ENCODE data around the gene ZNF845. TPM values are rescaled to one million over a fixed set of nuclear protein-coding genes. Genes with fewer than 3 reads are reported as not detected.
"Not testable (repeated sequence)": the region's sequence is repeated elsewhere in the genome, so short reads cannot be mapped to it uniquely, and the experiment has no call there.

ZNF845 gene
- polyA plus RNA-seq, 2 donors: 1.7 to 2.2 TPM

DNA sequence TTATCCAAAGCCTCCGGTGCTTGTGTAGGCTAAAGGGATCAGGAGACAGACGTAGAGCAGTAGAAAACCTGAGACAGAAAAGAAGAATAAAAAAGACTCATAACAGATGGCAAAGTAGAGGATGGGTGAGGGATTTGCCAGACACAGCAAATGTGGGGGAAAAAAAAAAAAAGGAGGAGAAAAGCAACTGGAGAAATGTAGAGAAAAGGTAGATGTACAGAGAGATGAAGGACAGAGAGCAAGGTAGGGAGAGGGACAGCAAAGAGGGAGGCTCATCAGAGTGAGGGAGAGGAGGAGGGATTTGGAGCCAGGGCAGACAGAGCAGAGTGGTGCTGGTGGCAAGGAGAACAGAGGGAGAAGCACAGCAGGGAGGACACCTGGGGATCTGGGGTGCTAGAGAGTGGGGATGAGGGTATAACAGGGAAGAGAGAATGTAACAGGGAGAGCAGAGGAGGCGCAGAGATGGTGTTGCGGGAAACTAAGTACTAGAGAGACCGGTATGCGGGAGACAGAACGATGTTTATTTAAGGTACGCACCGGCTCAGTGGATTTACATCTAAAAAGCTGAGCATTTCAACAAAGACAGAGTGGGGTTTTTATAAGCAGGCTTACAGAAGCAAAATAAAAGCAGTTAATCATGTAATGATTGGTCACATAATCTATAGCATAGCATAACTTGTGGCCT, 62.4 kb downstream of the ZNF845 start:
- H3K4me1 ChIP-seq (ENCODE audit: control insufficient read depth in 2 of 2, insufficient read depth in 2 of 2, low read length in 1 of 2); H3K9me3 ChIP-seq (ENCODE audit: control insufficient read depth in 2 of 2, insufficient read depth in 1 of 2, low read depth in 1 of 2, low read length in 1 of 2); H3K27me3 ChIP-seq (ENCODE audit: control insufficient read depth in 1 of 2, insufficient read depth in 2 of 2, low read length in 2 of 2); H3K36me3 ChIP-seq (ENCODE audit: control insufficient read depth in 2 of 2, insufficient read depth in 2 of 2, low read length in 1 of 2): not testable (repeated sequence)
- Histone ChIP-seq H3K27ac (ENCODE audit: low read depth in 2 of 2, low read length in 1 of 2) (peak overlapping the region; percentile 77 to 85), H3K4me3 (ENCODE audit: low read depth in 1 of 2, low read length in 2 of 2) (peak overlapping the region; percentile 53 to 81)
- WGBS, 2 donors: 10 to 15% methylated on average over 9 of the region's 9 CpGs

GRCh38 chr19:53396525-53396868, 62.9 kb downstream of the ZNF845 start:
- Histone ChIP-seq H3K4me3 (ENCODE audit: low read depth in 1 of 2, low read length in 2 of 2) (no peak overlapping the region), H3K27me3 (ENCODE audit: control insufficient read depth in 1 of 2, insufficient read depth in 2 of 2, low read length in 2 of 2) (no peaks in the 10 kb centered on the region), H3K27ac (ENCODE audit: low read depth in 2 of 2, low read length in 1 of 2) (no peak overlapping the region), H3K36me3 (ENCODE audit: control insufficient read depth in 2 of 2, insufficient read depth in 2 of 2, low read length in 1 of 2) (peaks cover 0 to 5% of the 10 kb centered on the region in 2 donors), H3K4me1 (ENCODE audit: control insufficient read depth in 2 of 2, insufficient read depth in 2 of 2, low read length in 1 of 2) (peaks cover 0 to 3% of the 10 kb centered on the region in 2 donors), H3K9me3 (ENCODE audit: control insufficient read depth in 2 of 2, insufficient read depth in 1 of 2, low read depth in 1 of 2, low read length in 1 of 2) (peaks cover 2 to 3% of the 10 kb centered on the region in 2 donors)
- 3 to 17% methylated on average over 1 of the region's 1 CpG for WGBS, 2 donors

- 90 to 95% methylated on average over 1 of the region's 1 CpG for WGBS, 2 donors
- H3K4me3 ChIP-seq (ENCODE audit: low read depth in 1 of 2, low read length in 2 of 2): not testable (repeated sequence)
These were observed 64.4 kb downstream of the ZNF845 start for GRCh38 chr19:53397918-53398317.

More at GRCh38 chr19:53397918-53398317, 64.4 kb downstream of the ZNF845 start:
- not testable (repeated sequence) for H3K9me3 ChIP-seq (ENCODE audit: control insufficient read depth in 2 of 2, insufficient read depth in 1 of 2, low read depth in 1 of 2, low read length in 1 of 2); H3K27ac ChIP-seq (ENCODE audit: low read depth in 2 of 2, low read length in 1 of 2); H3K27me3 ChIP-seq (ENCODE audit: control insufficient read depth in 1 of 2, insufficient read depth in 2 of 2, low read length in 2 of 2); H3K4me1 ChIP-seq (ENCODE audit: control insufficient read depth in 2 of 2, insufficient read depth in 2 of 2, low read length in 1 of 2)
- peaks cover 0 to 12% of the 10 kb centered on the region in 2 donors for H3K36me3 ChIP-seq (ENCODE audit: control insufficient read depth in 2 of 2, insufficient read depth in 2 of 2, low read length in 1 of 2)

Other genes with a start within 250 kb of the ZNF845 start
- 10 to 100 TPM in 1 of 2 donors, 1 to 10 TPM in 1; 7.6 to 18.2 TPM for gene ZNF160, start 230.3 kb upstream of the ZNF845 start, polyA plus RNA-seq
- gene ZNF415, start 200.8 kb upstream of the ZNF845 start, polyA plus RNA-seq: 1 to 10 TPM; 1.4 to 2.3 TPM
- gene ZNF347, start 174.7 kb upstream of the ZNF845 start, polyA plus RNA-seq: 1 to 10 TPM; 1.2 to 1.8 TPM
- gene ZNF665, start 140.4 kb upstream of the ZNF845 start, polyA plus RNA-seq: 1 to 10 TPM; 1.1 to 1.3 TPM
- gene ZNF677, start 78.9 kb upstream of the ZNF845 start, polyA plus RNA-seq: 1 to 10 TPM; 3.5 to 5.1 TPM
- not detected for gene VN1R2, start 75.5 kb upstream of the ZNF845 start, polyA plus RNA-seq
- gene VN1R4, start 66.0 kb upstream of the ZNF845 start, polyA plus RNA-seq: not detected
- 1 to 10 TPM; 3.2 to 5.2 TPM for gene ZNF525, start 32.0 kb downstream of the ZNF845 start, polyA plus RNA-seq
- gene ZNF765, start 61.4 kb downstream of the ZNF845 start, polyA plus RNA-seq: 1 to 10 TPM; 1.6 to 3.2 TPM
- gene ZNF761, start 98.2 kb downstream of the ZNF845 start, polyA plus RNA-seq: 1 to 10 TPM; 3.8 to 5.8 TPM
- gene ZNF813, start 134.0 kb downstream of the ZNF845 start, polyA plus RNA-seq: under 1 TPM; 0.82 to 0.96 TPM
- 1 to 10 TPM; 4.7 to 6.1 TPM for gene ZNF331, start 204.4 kb downstream of the ZNF845 start, polyA plus RNA-seq

Data from esophagus (tissue), 2 donors.